Measurements from ENCODE around the gene DNAJB2.

DNAJB2 gene

DNA sequence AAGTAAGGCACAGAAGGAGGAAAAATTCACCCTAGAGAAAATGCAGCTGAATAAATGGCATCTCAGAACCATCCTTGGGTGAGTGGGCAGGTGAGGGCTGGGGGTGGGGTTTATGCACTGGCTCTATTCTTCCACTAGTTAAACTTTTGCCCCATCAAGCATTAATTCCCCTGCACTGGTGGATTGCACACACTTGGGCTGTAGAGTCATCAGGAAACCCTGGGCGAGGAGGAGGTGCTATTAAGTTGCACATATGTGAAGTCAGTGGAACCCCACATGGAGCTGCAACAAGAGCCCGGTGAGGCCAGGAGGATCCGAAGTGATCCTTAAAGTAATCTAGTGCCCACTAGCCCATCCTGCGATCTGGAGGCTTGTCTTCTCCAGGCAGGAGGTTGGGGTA lies 6.8 kb upstream of the DNAJB2 start:
- DNase-seq (ENCODE audit: low read depth) = no peak
- no peak overlapping the region for H3K4me3 ChIP-seq (ENCODE audit: low read depth, low read length)
- no peak for TF ChIP-seq CTCF (conservative IDR thresholded peaks at IDR 0.05; ENCODE audit: low read depth, low read length)

GRCh38 chr2:219272995-219273394 lies 6.2 kb upstream of the DNAJB2 start:
- H3K4me3 ChIP-seq (ENCODE audit: low read depth, low read length) = no peak overlapping the region
- no peak for DNase-seq (ENCODE audit: low read depth)
- no peak for TF ChIP-seq CTCF (conservative IDR thresholded peaks at IDR 0.05; ENCODE audit: low read depth, low read length)

DNA sequence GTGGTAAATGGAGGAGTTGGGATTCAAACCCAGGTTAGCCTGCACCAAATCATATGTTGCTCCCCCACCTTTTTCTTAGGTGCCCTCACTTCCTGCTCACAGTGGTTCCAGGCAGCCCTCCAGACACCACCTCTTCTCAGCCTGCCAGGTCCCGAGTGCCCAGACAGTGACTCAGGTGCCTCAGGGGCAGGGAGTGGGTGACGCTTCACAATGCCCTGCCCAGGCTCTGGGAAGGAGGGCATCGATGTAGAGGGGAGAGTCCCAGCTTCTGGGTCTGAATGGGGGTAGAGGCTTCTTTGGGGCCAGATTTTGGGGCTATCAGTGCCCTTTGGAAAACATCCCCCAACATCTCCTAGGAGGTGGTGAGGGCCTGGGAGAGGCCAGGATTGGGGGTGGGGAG lies 5.2 kb upstream of the DNAJB2 start:
- no peak overlapping the region for H3K4me3 ChIP-seq (ENCODE audit: low read depth, low read length)
- DNase-seq (ENCODE audit: low read depth) = no peak
- no peak for TF ChIP-seq CTCF (conservative IDR thresholded peaks at IDR 0.05; ENCODE audit: low read depth, low read length)

GRCh38 chr2:219274361-219274921 lies 4.7 kb upstream of the DNAJB2 start:
- DNase-seq (ENCODE audit: low read depth) = peak; percentile 73

GRCh38 chr2:219277703-219278654 lies 1.2 kb upstream of the DNAJB2 start:
- peak; percentile 98 for TF ChIP-seq CTCF (conservative IDR thresholded peaks at IDR 0.05; ENCODE audit: low read depth, low read length)
- peak overlapping the region; percentile 44 for H3K4me3 ChIP-seq (ENCODE audit: low read depth, low read length)
- peak; percentile 77 for DNase-seq (ENCODE audit: low read depth)

More at GRCh38 chr2:219274361-219274921, 4.7 kb upstream of the DNAJB2 start:
- no peak for TF ChIP-seq CTCF (conservative IDR thresholded peaks at IDR 0.05; ENCODE audit: low read depth, low read length)
- no peak overlapping the region for H3K4me3 ChIP-seq (ENCODE audit: low read depth, low read length)

DNA sequence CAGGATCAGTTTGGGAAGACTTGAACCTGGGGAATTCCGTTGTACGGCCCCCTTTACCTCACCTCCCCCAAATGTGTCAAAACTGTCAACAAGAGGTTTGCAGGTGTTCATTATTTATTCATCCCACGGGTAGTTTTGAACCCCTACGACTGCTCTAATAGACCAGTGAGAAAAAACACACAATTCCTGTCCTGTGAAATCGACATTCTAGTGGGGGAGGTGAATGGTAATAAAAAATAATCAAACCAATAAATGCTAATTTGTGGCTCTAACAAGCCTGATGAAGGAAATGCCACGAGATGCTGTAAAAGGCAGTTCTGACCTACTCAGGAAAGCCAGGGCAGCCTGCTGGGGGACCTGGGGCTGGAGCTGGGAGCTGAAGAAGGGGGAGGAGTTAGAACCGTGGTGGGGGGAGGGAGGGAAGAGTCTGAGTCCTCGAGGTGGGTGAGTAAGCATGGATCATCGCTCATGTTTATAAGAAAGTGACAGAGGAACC lies 463 bp upstream of the DNAJB2 start:
- peak; percentile 15 for TF ChIP-seq CTCF (conservative IDR thresholded peaks at IDR 0.05; ENCODE audit: low read depth, low read length)
- DNase-seq (ENCODE audit: low read depth) = no peak
- H3K4me3 ChIP-seq (ENCODE audit: low read depth, low read length) = peak overlapping the region; percentile 44
